ENCODE results near the gene ARAP1.
"Not testable (repeated sequence)": the region's sequence is repeated elsewhere in the genome, so short reads cannot be mapped to it uniquely, and the experiment has no call there.

Gene ARAP1

GRCh38 chr11:72752088-72752914 is at the start of gene ARAP1:
TSS of gene ARAP1 (minus strand) at chr11:72752408. CDS start at chr11:72727128, 25,280 bp downstream.
- peak; percentile 78 for DNase-seq

GRCh38 chr11:72799441-72799840 is 47.2 kb upstream of the ARAP1 start:
- no peak for DNase-seq

GRCh38 chr11:72798361-72798760 is 46.2 kb upstream of the ARAP1 start:
- DNase-seq, result no peak

- peak; percentile 96 for DNase-seq
These were observed 41.5 kb upstream of the ARAP1 start, which contains the start of gene STARD10 for GRCh38 chr11:72793425-72794367. TSS of gene STARD10 (minus strand) at chr11:72794047. CDS start at chr11:72781181, 12,866 bp downstream.

- no peak for DNase-seq
These were observed 40.8 kb upstream of the ARAP1 start for GRCh38 chr11:72793076-72793424.

- DNase-seq, result no peak
These were observed 40.3 kb upstream of the ARAP1 start for GRCh38 chr11:72792437-72793021.

- DNase-seq, result not testable (repeated sequence)
These were observed 39.0 kb upstream of the ARAP1 start for GRCh38 chr11:72791228-72791627.

GRCh38 chr11:72789493-72790131 is 37.4 kb upstream of the ARAP1 start:
- no peak for DNase-seq

- no peak for DNase-seq
These were observed 36.0 kb upstream of the ARAP1 start for GRCh38 chr11:72788241-72788640.

- DNase-seq, result peak; percentile 33
These were observed 35.3 kb upstream of the ARAP1 start for GRCh38 chr11:72787216-72788104.

- no peak for DNase-seq
These were observed 34.4 kb upstream of the ARAP1 start for GRCh38 chr11:72786305-72787215.

GRCh38 chr11:72784662-72785061 is 32.5 kb upstream of the ARAP1 start:
- DNase-seq, result no peak

GRCh38 chr11:72783144-72783905 is 31.1 kb upstream of the ARAP1 start:
- no peak for DNase-seq

GRCh38 chr11:72782081-72782920 is 30.1 kb upstream of the ARAP1 start:
- DNase-seq, result no peak

GRCh38 chr11:72781313-72782080 is 29.3 kb upstream of the ARAP1 start:
- DNase-seq, result peak; percentile 61

- DNase-seq, result no peak
These were observed 28.8 kb upstream of the ARAP1 start for GRCh38 chr11:72781063-72781312.

- DNase-seq, result no peak
These were observed 28.3 kb upstream of the ARAP1 start for GRCh38 chr11:72780296-72781062.

All from stimulated activated CD8-positive, alpha-beta memory T cell treated with anti-CD3 and anti-CD28 coated beads, Interleukin-4, amount 100 ng/mL, for 48 hours (primary cell).